Measurements from ENCODE around the gene CRTAC1. TPM values are rescaled to one million over a fixed set of nuclear protein-coding genes. Genes with fewer than 3 reads are reported as not detected.

The CRTAC1 gene
- total and polyA plus RNA-seq, 10 of the 15 experiments (the other 5 are each of a cell fraction or from before 2014, with no cell fraction given): 0.10 TPM; not detected in 9

DNA sequence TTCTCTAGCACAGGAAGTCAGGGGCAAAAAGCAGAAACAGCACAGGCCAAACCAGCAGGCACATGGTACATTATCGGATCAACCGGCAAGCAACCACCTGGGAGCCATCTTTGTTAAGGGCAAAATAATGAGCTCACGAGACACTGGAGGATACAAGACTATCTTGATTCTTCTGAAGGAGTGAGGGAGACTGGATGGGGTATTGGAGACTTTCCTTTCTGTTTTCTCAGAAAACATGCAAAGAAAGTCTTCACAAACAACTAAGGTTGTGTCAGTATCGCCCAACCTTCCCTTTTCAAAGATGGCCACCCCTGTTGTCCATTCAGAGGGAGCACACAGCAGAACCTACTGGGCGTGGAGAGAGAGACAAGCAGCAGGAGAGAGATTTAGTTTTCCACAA lies 151.2 kb downstream of the CRTAC1 start:
- no peak overlapping the region for H2AFZ ChIP-seq (ENCODE audit: control insufficient read depth, low read depth, low read length)
- in situ Hi-C loops (cut with MboI): no loop called here

GRCh38 chr10:97876402-97876801 lies 154.0 kb downstream of the CRTAC1 start:
- intact Hi-C loops (cut with micrococcal nuclease; ENCODE audit: unreplicated experiment) (no loop called here), in situ Hi-C loops (cut with MboI) (no loop called here)
- ATAC-seq (no peak), DNase-seq (ENCODE audit: low read depth, low spot score) (no peak), FAIRE-seq (no peak)
- ChIA-PET CTCF (interaction anchor here (1.0 kb wide), 1 partner anchor 13 kb away, joined by 3 read pairs; no protein-coding TSS in a partner anchor), POLR2A (no interaction called here), RAD21 (ENCODE audit: unreplicated experiment) (no interaction called here), SMC1A (ENCODE audit: uncharacterized antibody, unreplicated experiment) (interaction anchor here (0.6 kb wide), 1 partner anchor 227 kb away, joined by 3 read pairs; no protein-coding TSS in a partner anchor)
- no peaks in the 10 kb centered on the region for H3K9me3 ChIP-seq (replicated peaks; ENCODE audit: control insufficient read depth, insufficient read depth, low read length)
- no peaks in the 10 kb centered on the region; a peak in 2 of 4 replicates for H3K27me3 ChIP-seq (replicated peaks in 1 of 2; ENCODE audit: control insufficient read depth in 2 of 2, insufficient read depth in 2 of 2, low read length in 1 of 2)
- H3K9ac ChIP-seq (ENCODE audit: control insufficient read depth, insufficient read depth, low read length): no peak overlapping the region
- H3K4me1 ChIP-seq (ENCODE audit: control insufficient read depth, insufficient read depth, low read length): no peaks in the 10 kb centered on the region
- H3K79me2 ChIP-seq (ENCODE audit: control insufficient read depth, insufficient read depth, low read length): no peaks in the 10 kb centered on the region
- H3K36me3 ChIP-seq (ENCODE audit: control insufficient read depth in 2 of 2, insufficient read depth in 2 of 2, low read length in 1 of 2): no peaks in the 10 kb centered on the region
- H3K4me3 ChIP-seq: no peak overlapping the region
- no peaks in the 10 kb centered on the region for H4K20me1 ChIP-seq (ENCODE audit: control insufficient read depth, insufficient read depth)
- no peak overlapping the region for H3K4me2 ChIP-seq (ENCODE audit: control insufficient read depth, insufficient read depth)
- 42% methylated on average over 4 of the region's 4 CpGs for WGBS (ENCODE audit: insufficient coverage, insufficient replicate concordance, low lambda C conversion rate, missing lambda C conversion rate)
- TF ChIP-seq RBBP5 (conservative IDR thresholded peaks at IDR 0.05) (no peak), YBX1 (IDR thresholded peaks at IDR 0.05) (no peak), CHD4 (IDR thresholded peaks at IDR 0.05) (no peak), PAX5 (IDR thresholded peaks at IDR 0.05; ENCODE audit: borderline replicate concordance, low read depth, low read length) (no peak), MYC (IDR thresholded peaks at IDR 0.05; ENCODE audit: insufficient read depth, insufficient read length, insufficient replicate concordance, low read length, severe bottlenecking) (no peak), SREBF2 (IDR thresholded peaks at IDR 0.05; ENCODE audit: low read length) (no peak), ZNF274 (IDR thresholded peaks at IDR 0.05; ENCODE audit: insufficient read depth, insufficient read length) (no peak)
- TF ChIP-seq, protein P1, sequence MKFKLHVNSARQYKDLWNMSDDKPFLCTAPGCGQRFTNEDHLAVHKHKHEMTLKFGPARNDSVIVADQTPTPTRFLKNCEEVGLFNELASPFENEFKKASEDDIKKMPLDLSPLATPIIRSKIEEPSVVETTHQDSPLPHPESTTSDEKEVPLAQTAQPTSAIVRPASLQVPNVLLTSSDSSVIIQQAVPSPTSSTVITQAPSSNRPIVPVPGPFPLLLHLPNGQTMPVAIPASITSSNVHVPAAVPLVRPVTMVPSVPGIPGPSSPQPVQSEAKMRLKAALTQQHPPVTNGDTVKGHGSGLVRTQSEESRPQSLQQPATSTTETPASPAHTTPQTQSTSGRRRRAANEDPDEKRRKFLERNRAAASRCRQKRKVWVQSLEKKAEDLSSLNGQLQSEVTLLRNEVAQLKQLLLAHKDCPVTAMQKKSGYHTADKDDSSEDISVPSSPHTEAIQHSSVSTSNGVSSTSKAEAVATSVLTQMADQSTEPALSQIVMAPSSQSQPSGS (IDR thresholded peaks at IDR 0.05; ENCODE audit: low read length): no peak
- BruUV-seq (replicated peaks): no TSS peak
- H3K27ac ChIP-seq (ENCODE audit: control insufficient read depth, insufficient read depth): no peak overlapping the region
- H2AFZ ChIP-seq (ENCODE audit: control insufficient read depth, low read depth, low read length): no peak overlapping the region

More for the DNA sequence above, 151.2 kb downstream of the CRTAC1 start:
- TF ChIP-seq YY1 (IDR thresholded peaks at IDR 0.05; ENCODE audit: low read depth, low read length) (peak; percentile 93), KDM1A (IDR thresholded peaks at IDR 0.05; ENCODE audit: borderline replicate concordance) (no peak)
- Histone ChIP-seq H3K4me3 (no peak overlapping the region), H3K4me1 (ENCODE audit: control insufficient read depth, insufficient read depth, low read length) (no peaks in the 10 kb centered on the region), H3K27ac (ENCODE audit: control insufficient read depth, insufficient read depth) (no peak overlapping the region), H3K36me3 (ENCODE audit: control insufficient read depth in 2 of 2, insufficient read depth in 2 of 2, low read length in 1 of 2) (no peaks in the 10 kb centered on the region), H4K20me1 (ENCODE audit: control insufficient read depth, insufficient read depth) (no peaks in the 10 kb centered on the region), H3K79me2 (ENCODE audit: control insufficient read depth, insufficient read depth, low read length) (no peaks in the 10 kb centered on the region), H3K4me2 (ENCODE audit: control insufficient read depth, insufficient read depth) (no peak overlapping the region), H3K9ac (ENCODE audit: control insufficient read depth, insufficient read depth, low read length) (no peak overlapping the region), H3K27me3 (replicated peaks in 1 of 2; ENCODE audit: control insufficient read depth in 2 of 2, insufficient read depth in 2 of 2, low read length in 1 of 2) (no peaks in the 10 kb centered on the region; a peak in 1 of 4 replicates), H3K9me3 (replicated peaks; ENCODE audit: control insufficient read depth, insufficient read depth, low read length) (no peaks in the 10 kb centered on the region)
- WGBS (ENCODE audit: insufficient coverage, insufficient replicate concordance, low lambda C conversion rate, missing lambda C conversion rate): 59% methylated on average over 5 of the region's 5 CpGs
- ChIA-PET SMC1A (ENCODE audit: uncharacterized antibody, unreplicated experiment) (no interaction called here), RAD21 (ENCODE audit: unreplicated experiment) (no interaction called here), CTCF (interaction anchor here (1.2 kb wide), 1 partner anchor 10 kb away, joined by 3 read pairs; no protein-coding TSS in a partner anchor), POLR2A (no interaction called here)
- DNase-seq (ENCODE audit: low read depth, low spot score) (no peak), ATAC-seq (no peak), FAIRE-seq (no peak)
- intact Hi-C loops (cut with micrococcal nuclease; ENCODE audit: unreplicated experiment): no loop called here
- no TSS peak for BruUV-seq (replicated peaks)

Measured in GM12878 (cell line).